Measurements from ENCODE around the gene TUBA1A.
"Not testable (repeated sequence)": the region's sequence is repeated elsewhere in the genome, so short reads cannot be mapped to it uniquely, and the experiment has no call there.

Gene TUBA1A

DNA sequence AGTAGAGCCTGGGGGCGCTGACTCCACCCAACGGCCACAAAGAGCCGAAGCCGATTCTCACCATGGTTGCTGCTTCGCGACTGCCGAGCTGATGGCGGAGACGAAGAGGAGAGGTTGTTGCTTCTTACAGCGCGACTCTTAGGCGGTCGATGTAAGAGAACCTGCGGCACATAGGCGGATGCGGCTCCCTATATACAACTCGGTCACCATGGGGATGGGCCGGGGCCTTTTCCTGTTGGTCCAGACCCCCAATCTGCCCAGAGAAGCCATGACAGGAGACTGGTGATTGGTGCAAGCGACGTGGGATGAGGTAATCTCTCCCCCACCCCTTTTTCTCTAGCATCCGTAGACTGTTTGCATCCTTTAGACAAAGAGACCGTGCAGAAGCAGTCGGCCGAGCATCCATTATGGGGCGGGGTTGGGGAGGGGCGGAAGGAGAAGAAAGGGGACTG is at the start of gene TUBA1A:
Gene TUBA1A (minus strand): TSS at position 165 of the 452 bp plus-strand sequence. CDS start 101 bp downstream, at position 64.
- DNase-seq, result peak; percentile 83

DNA sequence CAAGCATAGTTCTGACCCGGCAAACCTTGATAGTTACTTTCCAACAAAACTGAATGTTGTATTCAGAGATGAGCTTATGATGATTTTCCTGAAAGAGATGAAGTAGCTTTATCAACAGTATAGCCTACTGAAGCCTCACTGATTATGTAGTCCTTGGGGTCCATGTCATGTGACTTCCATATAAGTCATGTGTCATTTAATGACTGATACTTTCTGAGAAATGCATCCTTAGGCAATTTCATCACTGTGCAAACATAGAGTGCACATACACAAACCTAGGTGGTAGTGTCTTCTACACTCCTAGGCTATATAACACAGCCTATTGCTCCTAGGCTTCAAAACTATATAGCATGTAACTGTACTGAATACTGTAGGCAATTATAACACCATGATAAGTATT is 47.5 kb upstream of the TUBA1A start:
- no peak for DNase-seq

DNA sequence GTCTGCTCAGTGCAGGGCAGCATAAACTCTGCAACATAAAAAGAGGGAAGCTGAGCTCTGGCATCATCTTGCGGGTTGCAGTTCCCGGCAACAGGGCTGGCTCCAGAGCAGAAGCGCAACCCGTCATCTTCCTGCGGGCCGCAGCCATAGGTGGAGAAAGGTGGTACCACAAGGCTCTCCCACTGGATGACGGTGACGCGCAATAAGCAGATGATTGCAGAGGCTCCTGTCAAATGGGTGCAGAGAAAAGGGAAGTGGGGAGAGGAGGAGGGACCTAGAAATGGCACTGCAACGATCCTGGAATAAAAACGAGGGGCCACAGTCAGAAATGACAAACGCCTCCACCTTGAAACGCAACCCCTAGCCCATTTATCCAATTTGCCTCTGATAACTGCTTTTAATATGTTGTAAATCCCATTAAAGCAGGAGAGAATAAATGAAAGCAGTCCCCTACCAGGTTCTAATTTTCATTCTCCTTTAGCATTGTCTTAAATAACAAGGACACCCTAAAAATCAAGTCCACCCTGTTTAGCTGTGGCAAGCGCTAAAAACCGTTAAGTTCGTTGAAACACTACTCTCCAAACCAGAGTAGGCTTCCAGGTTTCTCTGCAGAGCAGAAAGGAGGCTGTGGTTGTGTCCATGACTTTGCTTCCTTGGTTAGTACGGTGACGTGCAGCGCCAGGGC is 45.1 kb upstream of the TUBA1A start:
- no peak for DNase-seq

GRCh38 chr12:49232940-49233841 is 44.3 kb upstream of the TUBA1A start:
- DNase-seq, result no peak

GRCh38 chr12:49231878-49232655 is 43.2 kb upstream of the TUBA1A start:
- DNase-seq, result no peak

GRCh38 chr12:49230805-49231194 is 41.9 kb upstream of the TUBA1A start:
- no peak for DNase-seq

- DNase-seq, result no peak
These were observed 41.4 kb upstream of the TUBA1A start for GRCh38 chr12:49230176-49230804.

GRCh38 chr12:49228653-49229052 is 39.8 kb upstream of the TUBA1A start:
- no peak for DNase-seq

GRCh38 chr12:49227713-49228112 is 38.8 kb upstream of the TUBA1A start:
- DNase-seq, result no peak

GRCh38 chr12:49225576-49226166 is 36.8 kb upstream of the TUBA1A start:
- no peak for DNase-seq

GRCh38 chr12:49223590-49224369 is 34.9 kb upstream of the TUBA1A start:
- no peak for DNase-seq

DNA sequence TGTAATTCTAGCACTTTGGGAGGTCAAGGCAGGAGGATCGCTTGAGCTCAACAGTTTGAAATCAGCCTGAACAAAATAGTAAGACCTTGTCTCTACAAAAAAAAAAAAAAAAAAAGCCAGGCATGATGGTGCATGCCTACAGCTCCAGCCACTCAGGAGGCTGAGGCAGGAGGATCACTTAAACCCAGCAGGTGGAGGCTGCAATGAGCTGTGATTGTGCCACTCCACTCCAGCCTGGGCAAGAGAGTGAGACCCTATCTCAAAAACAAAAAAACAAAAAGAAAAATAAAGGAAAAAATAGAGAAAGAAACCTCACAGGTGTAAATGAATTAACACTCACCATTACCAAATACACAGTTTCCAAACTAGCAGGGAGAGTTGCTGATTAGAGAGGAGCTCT is 34.2 kb upstream of the TUBA1A start:
- no peak for DNase-seq

- DNase-seq, result no peak
These were observed 32.1 kb upstream of the TUBA1A start for GRCh38 chr12:49220972-49221371.

DNA sequence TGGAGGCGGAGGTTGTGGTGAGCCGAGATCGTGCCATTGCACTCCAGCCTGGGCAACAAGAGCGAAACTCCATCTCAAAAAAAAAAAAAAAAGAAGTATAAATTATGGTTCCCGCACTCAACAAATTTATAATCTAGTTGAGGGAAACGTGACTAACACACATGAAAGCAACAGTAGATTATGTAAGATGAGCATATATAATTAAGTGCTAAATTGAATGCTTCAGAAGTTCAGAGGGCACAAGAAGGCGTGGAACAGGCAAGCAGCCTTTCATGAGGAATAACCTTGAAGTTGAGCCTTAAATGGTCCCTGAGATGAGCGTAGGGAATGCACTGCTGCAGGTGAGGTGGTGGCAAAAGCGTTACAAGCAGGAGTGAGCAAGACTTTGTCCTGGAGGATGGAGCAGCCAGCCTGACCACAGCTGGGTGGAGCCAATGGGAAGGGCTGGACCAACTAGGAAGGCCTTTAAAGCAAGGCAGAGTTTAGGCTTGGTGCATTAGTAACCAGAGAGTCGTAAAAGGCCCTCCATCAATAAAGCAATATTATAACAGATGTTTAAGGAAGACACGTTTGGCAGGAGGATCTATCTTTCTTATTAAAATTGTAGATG is 30.6 kb upstream of the TUBA1A start:
- DNase-seq, result no peak

DNA sequence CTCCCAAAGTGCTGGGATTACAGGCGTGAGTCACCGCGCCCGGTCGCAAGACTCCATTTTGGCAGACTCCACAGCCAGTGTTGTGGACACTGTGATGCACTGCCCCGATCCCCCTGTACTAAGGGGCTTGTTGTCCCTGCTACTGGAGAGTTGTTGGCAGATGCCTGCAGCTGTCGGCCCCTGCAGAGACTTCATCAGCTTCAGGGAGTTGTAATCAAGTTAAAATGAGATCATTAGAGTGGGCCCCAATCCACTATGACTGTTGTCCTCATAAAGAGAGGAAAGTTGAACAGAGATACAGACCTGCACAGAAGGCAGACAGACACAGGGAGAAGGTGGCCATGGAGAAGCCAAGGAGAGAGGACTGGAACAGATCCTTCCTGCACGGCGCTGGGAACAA is 23.7 kb upstream of the TUBA1A start:
- no peak for DNase-seq

GRCh38 chr12:49210703-49211102 is 21.8 kb upstream of the TUBA1A start:
- not testable (repeated sequence) for DNase-seq

DNA sequence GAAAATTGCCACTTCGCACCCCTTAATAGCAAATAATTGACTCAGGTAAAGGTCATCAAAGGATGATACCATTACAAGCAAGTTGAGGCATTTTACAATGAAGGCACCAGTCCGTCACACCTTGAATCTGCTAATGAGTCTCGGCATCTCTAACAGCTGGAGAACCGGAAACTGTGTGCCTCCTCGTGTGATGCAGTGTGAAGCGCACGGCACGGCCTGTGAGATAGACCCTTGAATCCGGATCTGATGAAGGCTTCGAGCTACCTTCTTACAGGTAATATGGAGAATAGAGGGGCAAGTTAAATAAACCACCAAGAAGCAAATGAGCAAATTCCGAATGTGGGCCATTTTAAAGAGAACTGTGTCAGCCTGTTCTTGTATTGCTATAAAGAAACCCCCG is 19.8 kb upstream of the TUBA1A start:
- DNase-seq, result no peak

GRCh38 chr12:49208146-49208545 is 19.3 kb upstream of the TUBA1A start:
- no peak for DNase-seq

DNA sequence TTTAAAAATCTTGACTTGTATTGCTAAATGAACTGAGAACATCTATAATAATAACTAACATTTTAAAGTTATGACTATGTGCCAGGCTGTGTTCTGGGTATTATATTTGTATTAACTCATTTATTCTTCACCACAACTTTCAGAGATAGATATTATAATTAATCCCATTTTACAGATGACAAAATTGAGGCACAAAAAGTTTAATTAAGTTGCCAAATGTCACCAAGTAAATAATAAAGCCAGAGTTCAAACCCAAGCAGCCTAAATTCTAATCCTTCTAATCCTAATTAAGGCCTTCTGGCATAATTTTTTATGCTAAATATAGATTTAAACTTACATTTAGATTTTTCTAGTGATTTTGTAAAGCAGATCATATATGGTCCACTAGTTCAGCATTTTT is 17.5 kb upstream of the TUBA1A start:
- DNase-seq, result no peak

DNA sequence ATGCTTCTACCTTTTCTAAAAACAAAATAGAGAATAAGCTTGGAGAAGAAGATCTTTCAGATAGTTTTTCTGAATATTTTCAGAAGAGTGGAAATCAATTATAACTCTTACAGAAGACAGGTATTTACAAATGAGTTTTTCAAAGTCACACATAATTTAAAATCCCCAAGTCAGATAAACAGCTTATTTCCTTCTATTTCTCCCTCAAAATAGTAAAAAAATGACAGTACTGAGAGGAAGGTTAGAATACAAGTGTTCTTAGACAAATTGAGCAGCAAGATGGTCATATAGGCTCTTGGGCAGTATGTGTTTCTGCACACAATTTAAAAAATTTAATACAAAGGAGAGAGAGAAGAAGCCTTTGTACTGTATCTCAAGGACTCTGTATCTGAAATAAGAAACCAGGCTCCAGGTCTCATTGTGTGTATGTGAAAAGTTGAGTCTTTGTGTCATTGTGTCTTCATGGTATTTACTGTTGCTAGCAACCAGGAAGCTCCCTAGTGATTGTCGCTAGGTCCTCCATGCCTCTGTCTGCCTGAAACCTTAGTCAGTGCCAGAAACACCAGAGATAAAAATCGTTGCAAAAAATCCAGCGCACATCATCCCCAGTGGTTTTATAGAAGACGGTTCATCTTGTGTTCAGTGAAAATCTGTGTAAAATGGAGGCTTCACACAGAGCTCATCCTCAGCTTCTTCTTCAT is 12.9 kb upstream of the TUBA1A start:
- DNase-seq, result no peak

All from activated CD4-positive, CD25-positive, alpha-beta regulatory T cell treated with anti-CD3 and anti-CD28 coated beads, Interleukin-2, amount 50 U/mL, for 72 hours (primary cell).